Measurements from ENCODE around the gene VPS13C.

DNA sequence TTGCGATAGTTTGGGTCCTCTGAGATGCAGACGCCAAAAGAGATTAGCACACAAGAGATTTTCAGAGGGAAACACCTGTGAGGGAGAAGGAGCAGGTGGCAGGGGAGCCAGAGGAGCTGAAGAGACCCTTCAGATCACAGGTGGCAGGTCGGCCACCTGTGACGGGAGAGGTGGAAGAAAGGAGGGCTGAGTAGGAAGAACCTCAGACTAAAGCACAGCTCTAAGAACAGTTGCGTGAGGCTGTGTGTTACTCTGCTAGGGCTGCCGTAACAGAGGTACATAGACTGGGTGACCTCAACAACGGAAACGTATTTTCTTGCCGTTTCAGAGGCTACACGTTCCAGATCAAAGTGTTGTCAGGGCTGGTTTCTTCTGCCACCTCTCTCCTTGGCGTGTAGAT, 45.0 kb upstream of the VPS13C start:
- TF ChIP-seq GATA3 (IDR thresholded peaks at IDR 0.05; ENCODE audit: low read depth, low read length) = no peak
- no peak for TF ChIP-seq GATA2 (IDR thresholded peaks at IDR 0.05; ENCODE audit: low read depth, low read length)

Measured in SH-SY5Y (cell line).